Hepatocyte (in vitro differentiated cells): ENCODE results near the gene GAD2. TPM values are rescaled to one million over a fixed set of nuclear protein-coding genes. Genes with fewer than 3 reads are reported as not detected.

ENCODE experiments used
- DNase-seq: peaks from one replicate; pipeline ENCODE4 v3.0.0-alpha.2; 2016; ENCODE audit warnings: low spot score
- H2AFZ ChIP-seq: fragments of 200-600 bp; sonication (generic); 2 replicates; pipeline ENCODE4 v1.6.0; 2016; ENCODE audit warnings: antibody characterized with exemption, mild to moderate bottlenecking
- H3K27ac ChIP-seq: fragments of 200-600 bp; sonication (generic); 2 replicates; pipeline ENCODE4 v1.5.1; 2016; ENCODE audit warnings: mild to moderate bottlenecking
- H3K27me3 ChIP-seq: fragments of 200-600 bp; sonication (generic); 2 replicates; pipeline ENCODE4 v1.6.1; 2016
- H3K36me3 ChIP-seq: fragments of 200-600 bp; sonication (generic); replicated peaks from 2 replicates; pipeline ENCODE4 v1.5.1; 2016; ENCODE audit warnings: low read depth; ENCODE audit not compliant: insufficient read depth
- H3K4me1 ChIP-seq: fragments of 200-600 bp; sonication (generic); 2 replicates; pipeline ENCODE4 v1.5.1; 2016; ENCODE audit warnings: mild to moderate bottlenecking, moderate library complexity; ENCODE audit not compliant: insufficient read depth
- H3K4me2 ChIP-seq: fragments of 200-600 bp; sonication (generic); 2 replicates; pipeline ENCODE4 v1.6.0; 2016
- H3K4me3 ChIP-seq: fragments of 200-600 bp; sonication (generic); 2 replicates; pipeline ENCODE4 v1.5.1; 2016; ENCODE audit warnings: mild to moderate bottlenecking
- H3K79me2 ChIP-seq: fragments of 200-600 bp; sonication (generic); 2 replicates; pipeline ENCODE4 v1.6.0; 2017; ENCODE audit warnings: mild to moderate bottlenecking
- H3K9me2 ChIP-seq: fragments of 200-600 bp; sonication (generic); replicated peaks from 2 replicates; pipeline ENCODE4 v1.6.0; 2017; ENCODE audit warnings: mild to moderate bottlenecking; ENCODE audit not compliant: insufficient read depth
- H3K9me3 ChIP-seq: fragments of 200-600 bp; sonication (generic); 2 replicates; pipeline ENCODE4 v1.5.1; 2016; ENCODE audit warnings: low read depth, mild to moderate bottlenecking
- H4K20me1 ChIP-seq: fragments of 200-600 bp; sonication (generic); 2 replicates; pipeline ENCODE4 v1.6.0; 2016; ENCODE audit warnings: mild to moderate bottlenecking; ENCODE audit not compliant: insufficient read depth, poor library complexity, severe bottlenecking
- EZH2 ChIP-seq: fragments of 200-600 bp; sonication (generic); IDR thresholded peaks from 2 replicates; pipeline ENCODE4 v1.6.1; 2016; ENCODE audit warnings: antibody characterized with exemption, mild to moderate bottlenecking, borderline replicate concordance
- EZH2phosphoT487 ChIP-seq: fragments of 200-600 bp; sonication (generic); IDR thresholded peaks from one replicate; pipeline ENCODE4 v1.6.1; 2018; ENCODE audit warnings: antibody characterized with exemption, mild to moderate bottlenecking, low read depth, moderate library complexity; ENCODE audit not compliant: unreplicated experiment, severe bottlenecking
- WGBS: methylation state at CpG from one replicate; pipeline ENCODE4 v1.1.6; 2016; ENCODE audit warnings: low lambda C conversion rate; ENCODE audit errors: missing lambda C conversion rate; 5-methylcytosine and 5-hydroxymethylcytosine counted together
- polyA plus RNA-seq: library from polyadenylated mRNA; unstranded; fragments of >200 nt; fragmentation: Nextera tagmentation; extraction: Ambion mirVana; gene quantifications from 2 replicates; pipeline ENCODE4 v1.2.1, GENCODE V29; 2016
- total RNA-seq: library from RNA; depleted of rRNA; stranded (reverse); fragments of >200 nt; gene quantifications from 2 replicates; pipeline ENCODE4 v1.2.3, GENCODE V29; 2014
- TF ChIP-seq, protein P1 (sequence below): fragments of 200-600 bp; sonication (generic); IDR thresholded peaks from 2 replicates; pipeline ENCODE4 v1.5.1; 2016; ENCODE audit warnings: antibody characterized with exemption, mild to moderate bottlenecking; ENCODE audit not compliant: poor library complexity

The GAD2 gene
- total and polyA plus RNA-seq, 2 experiments from 2014 or later, result 0.33 to 0.53 TPM

GRCh38 chr10:26177341-26177740, 39.2 kb upstream of the GAD2 start:
- Histone ChIP-seq H3K9me3 (no peaks in the 10 kb centered on the region), H2AFZ (no peak overlapping the region), H3K9me2 (no peaks in the 10 kb centered on the region), H3K36me3 (no peaks in the 10 kb centered on the region), H3K27me3 (no peaks in the 10 kb centered on the region), H3K27ac (no peak overlapping the region), H3K4me3 (no peak overlapping the region), H3K4me1 (no peaks in the 10 kb centered on the region), H3K4me2 (no peak overlapping the region), H4K20me1 (no peaks in the 10 kb centered on the region), H3K79me2 (no peaks in the 10 kb centered on the region)
- TF ChIP-seq EZH2phosphoT487, result no peak
- TF ChIP-seq, protein P1, sequence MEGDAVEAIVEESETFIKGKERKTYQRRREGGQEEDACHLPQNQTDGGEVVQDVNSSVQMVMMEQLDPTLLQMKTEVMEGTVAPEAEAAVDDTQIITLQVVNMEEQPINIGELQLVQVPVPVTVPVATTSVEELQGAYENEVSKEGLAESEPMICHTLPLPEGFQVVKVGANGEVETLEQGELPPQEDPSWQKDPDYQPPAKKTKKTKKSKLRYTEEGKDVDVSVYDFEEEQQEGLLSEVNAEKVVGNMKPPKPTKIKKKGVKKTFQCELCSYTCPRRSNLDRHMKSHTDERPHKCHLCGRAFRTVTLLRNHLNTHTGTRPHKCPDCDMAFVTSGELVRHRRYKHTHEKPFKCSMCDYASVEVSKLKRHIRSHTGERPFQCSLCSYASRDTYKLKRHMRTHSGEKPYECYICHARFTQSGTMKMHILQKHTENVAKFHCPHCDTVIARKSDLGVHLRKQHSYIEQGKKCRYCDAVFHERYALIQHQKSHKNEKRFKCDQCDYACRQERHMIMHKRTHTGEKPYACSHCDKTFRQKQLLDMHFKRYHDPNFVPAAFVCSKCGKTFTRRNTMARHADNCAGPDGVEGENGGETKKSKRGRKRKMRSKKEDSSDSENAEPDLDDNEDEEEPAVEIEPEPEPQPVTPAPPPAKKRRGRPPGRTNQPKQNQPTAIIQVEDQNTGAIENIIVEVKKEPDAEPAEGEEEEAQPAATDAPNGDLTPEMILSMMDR, result no peak
- no peak for TF ChIP-seq EZH2
- DNase-seq, result no peak
- WGBS, result 91% methylated on average over 4 of the region's 4 CpGs

GRCh38 chr10:26194275-26194674, 22.3 kb upstream of the GAD2 start:
- H3K9me2 ChIP-seq, result no peaks in the 10 kb centered on the region
- H3K27me3 ChIP-seq, result no peaks in the 10 kb centered on the region
- TF ChIP-seq EZH2, result no peak
- TF ChIP-seq, protein P1, result no peak
- TF ChIP-seq EZH2phosphoT487, result no peak
- no peaks in the 10 kb centered on the region for H3K9me3 ChIP-seq
- no peak overlapping the region for H2AFZ ChIP-seq
- no peaks in the 10 kb centered on the region for H4K20me1 ChIP-seq
- no peak overlapping the region for H3K4me2 ChIP-seq
- DNase-seq, result no peak
- 85% methylated on average over 5 of the region's 5 CpGs for WGBS
- no peaks in the 10 kb centered on the region for H3K79me2 ChIP-seq
- H3K4me1 ChIP-seq, result no peaks in the 10 kb centered on the region
- H3K4me3 ChIP-seq, result no peak overlapping the region
- no peak overlapping the region for H3K27ac ChIP-seq
- H3K36me3 ChIP-seq, result no peaks in the 10 kb centered on the region

DNA sequence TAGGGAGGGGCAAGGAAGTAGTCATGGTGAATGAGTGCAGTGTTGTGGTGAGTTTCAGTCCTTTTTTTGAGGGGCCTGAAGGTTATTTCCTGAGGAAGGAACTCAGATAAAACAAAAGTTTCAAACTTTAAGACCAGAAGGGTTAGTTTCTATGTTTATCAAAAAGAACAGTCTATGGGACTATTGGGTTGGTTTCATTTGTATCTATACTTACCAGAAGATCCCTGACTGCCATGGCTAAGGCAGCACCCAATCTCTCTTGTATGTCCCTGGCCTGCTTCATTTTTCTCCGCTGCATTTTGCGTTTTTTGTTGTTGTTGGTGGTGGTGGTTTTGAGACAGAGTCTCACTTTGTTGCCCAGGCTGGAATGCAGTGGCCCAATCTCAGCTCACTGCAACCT, 19.3 kb upstream of the GAD2 start:
- 93% methylated on average over 2 of the region's 2 CpGs for WGBS
- no peaks in the 10 kb centered on the region for H3K36me3 ChIP-seq
- H3K27ac ChIP-seq, result no peak overlapping the region
- no peaks in the 10 kb centered on the region for H3K4me1 ChIP-seq
- H3K79me2 ChIP-seq, result no peaks in the 10 kb centered on the region
- H3K27me3 ChIP-seq, result no peaks in the 10 kb centered on the region
- H4K20me1 ChIP-seq, result no peaks in the 10 kb centered on the region
- TF ChIP-seq, protein P1, result no peak
- TF ChIP-seq EZH2 (no peak), EZH2phosphoT487 (no peak)
- no peak overlapping the region for H2AFZ ChIP-seq
- no peak overlapping the region for H3K4me3 ChIP-seq
- no peaks in the 10 kb centered on the region for H3K9me3 ChIP-seq
- DNase-seq, result no peak
- no peaks in the 10 kb centered on the region for H3K9me2 ChIP-seq
- no peak overlapping the region for H3K4me2 ChIP-seq

DNA sequence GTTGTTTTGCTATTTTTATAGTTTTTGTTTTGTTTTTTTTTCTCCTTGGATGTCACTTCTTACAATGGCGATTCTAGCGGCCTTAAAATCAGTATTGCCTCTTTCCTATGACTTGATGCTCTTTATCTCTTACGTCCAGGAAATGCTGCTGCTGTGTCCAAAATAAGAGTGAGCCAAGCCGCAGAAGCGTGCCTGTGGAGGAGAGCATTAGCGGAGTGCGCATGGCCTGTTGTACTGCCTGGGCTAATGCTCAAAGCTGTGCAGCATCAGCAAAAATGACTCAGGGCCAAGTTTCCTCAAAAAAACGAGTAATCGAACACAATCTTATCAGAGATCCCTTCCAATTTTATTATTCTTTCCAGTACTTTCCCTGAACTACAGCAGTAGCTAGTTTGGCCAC, 18.5 kb upstream of the GAD2 start:
- H3K27ac ChIP-seq, result no peak overlapping the region
- H3K4me2 ChIP-seq, result no peak overlapping the region
- no peaks in the 10 kb centered on the region for H3K79me2 ChIP-seq
- DNase-seq, result no peak
- H3K4me1 ChIP-seq, result no peaks in the 10 kb centered on the region
- H2AFZ ChIP-seq, result no peak overlapping the region
- no peaks in the 10 kb centered on the region for H3K9me2 ChIP-seq
- no peak overlapping the region for H3K4me3 ChIP-seq
- no peaks in the 10 kb centered on the region for H3K9me3 ChIP-seq
- no peaks in the 10 kb centered on the region for H3K27me3 ChIP-seq
- H4K20me1 ChIP-seq, result no peaks in the 10 kb centered on the region
- WGBS, result 94% methylated on average over 9 of the region's 9 CpGs
- TF ChIP-seq, protein P1, result no peak
- TF ChIP-seq EZH2, result no peak
- no peak for TF ChIP-seq EZH2phosphoT487
- no peaks in the 10 kb centered on the region for H3K36me3 ChIP-seq
